ENCODE data around the gene IGHMBP2.

- TF ChIP-seq POLR2A (IDR thresholded peaks at IDR 0.05) = no peak
- TF ChIP-seq, protein P1, sequence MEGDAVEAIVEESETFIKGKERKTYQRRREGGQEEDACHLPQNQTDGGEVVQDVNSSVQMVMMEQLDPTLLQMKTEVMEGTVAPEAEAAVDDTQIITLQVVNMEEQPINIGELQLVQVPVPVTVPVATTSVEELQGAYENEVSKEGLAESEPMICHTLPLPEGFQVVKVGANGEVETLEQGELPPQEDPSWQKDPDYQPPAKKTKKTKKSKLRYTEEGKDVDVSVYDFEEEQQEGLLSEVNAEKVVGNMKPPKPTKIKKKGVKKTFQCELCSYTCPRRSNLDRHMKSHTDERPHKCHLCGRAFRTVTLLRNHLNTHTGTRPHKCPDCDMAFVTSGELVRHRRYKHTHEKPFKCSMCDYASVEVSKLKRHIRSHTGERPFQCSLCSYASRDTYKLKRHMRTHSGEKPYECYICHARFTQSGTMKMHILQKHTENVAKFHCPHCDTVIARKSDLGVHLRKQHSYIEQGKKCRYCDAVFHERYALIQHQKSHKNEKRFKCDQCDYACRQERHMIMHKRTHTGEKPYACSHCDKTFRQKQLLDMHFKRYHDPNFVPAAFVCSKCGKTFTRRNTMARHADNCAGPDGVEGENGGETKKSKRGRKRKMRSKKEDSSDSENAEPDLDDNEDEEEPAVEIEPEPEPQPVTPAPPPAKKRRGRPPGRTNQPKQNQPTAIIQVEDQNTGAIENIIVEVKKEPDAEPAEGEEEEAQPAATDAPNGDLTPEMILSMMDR (IDR thresholded peaks at IDR 0.05) = no peak
These were observed 35.3 kb downstream of the IGHMBP2 start for GRCh38 chr11:68938816-68939582.
